Natural killer cell (primary cell): Measurements from ENCODE around the gene ITPKB. TPM values are rescaled to one million over a fixed set of nuclear protein-coding genes. Genes with fewer than 3 reads are reported as not detected.
A peak's percentile ranks its signal among the peaks of the same experiment; 100 is the strongest.
"Not testable (repeated sequence)": the region's sequence is repeated elsewhere in the genome, so short reads cannot be mapped to it uniquely, and the experiment has no call there.

ENCODE experiments used
- ATAC-seq, 3 donors: fragments of 150-1000 bp in 2 of 3; fragments of 200-7000 bp in 1 of 3; cut with Tn5 transposase; 1 replicate in 1 of 3; 2 replicates in 2 of 3; pipeline ENCODE4 v1.10.0; 2021; ENCODE audit warnings: mild to moderate bottlenecking in 2 of 3, moderate library complexity in 2 of 3
- DNase-seq, 2 donors: peaks; one replicate each; pipeline versions ENCODE4 v3.0.0 to v3.0.0-alpha.2; 2013 to 2021; ENCODE audit warnings: mixed read lengths in 1 of 2
- H3K27ac ChIP-seq: one replicate; pipeline ENCODE4 v1.5.1; 2013; ENCODE audit warnings: mild to moderate bottlenecking, low read length
- H3K27me3 ChIP-seq: one replicate; pipeline ENCODE4 v1.6.1; 2013; ENCODE audit warnings: low read length; ENCODE audit not compliant: control insufficient read depth, insufficient read depth
- H3K36me3 ChIP-seq: one replicate; pipeline ENCODE4 v1.6.1; 2013; ENCODE audit warnings: low read length; ENCODE audit not compliant: control insufficient read depth, insufficient read depth
- H3K4me1 ChIP-seq: one replicate; pipeline ENCODE4 v1.6.1; 2013; ENCODE audit warnings: low read length; ENCODE audit not compliant: control insufficient read depth, insufficient read depth
- H3K4me3 ChIP-seq: one replicate; pipeline ENCODE4 v1.5.1; 2013; ENCODE audit warnings: low read length
- H3K9me3 ChIP-seq: one replicate; pipeline ENCODE4 v1.6.1; 2013; ENCODE audit warnings: low read length; ENCODE audit not compliant: control insufficient read depth, insufficient read depth
- H3K27ac Mint-ChIP-seq, 2 donors: one replicate each; pipeline ENCODE4 v1.8.0; 2022; ENCODE audit warnings: mild to moderate bottlenecking in 2 of 2, mixed read lengths in 2 of 2, moderate library complexity in 1 of 2
- H3K27me3 Mint-ChIP-seq, 2 donors: one replicate each; pipeline ENCODE4 v1.8.0; 2022; ENCODE audit warnings: low read depth in 2 of 2, mixed read lengths in 2 of 2
- H3K36me3 Mint-ChIP-seq: one replicate; pipeline ENCODE4 v1.8.0; 2022; ENCODE audit warnings: mixed read lengths
- H3K4me1 Mint-ChIP-seq, 2 donors: one replicate each; pipeline ENCODE4 v1.8.0; 2022; ENCODE audit warnings: mixed read lengths in 2 of 2
- H3K4me3 Mint-ChIP-seq: one replicate; pipeline ENCODE4 v1.8.0; 2022; ENCODE audit warnings: mild to moderate bottlenecking, moderate library complexity, mixed read lengths
- H3K9me3 Mint-ChIP-seq, 2 donors: one replicate each; pipeline ENCODE4 v1.8.0; 2022; ENCODE audit warnings: mixed read lengths in 2 of 2
- CTCF ChIP-seq: fragments of 200-600 bp; IDR thresholded peaks from one replicate; pipeline ENCODE4 v1.8.0; 2022; ENCODE audit warnings: antibody characterized with exemption
- WGBS: methylation state at CpG from one replicate; pipeline ENCODE4 v1.1.7; 2013; ENCODE audit warnings: missing lambda C conversion rate; ENCODE audit not compliant: insufficient coverage; 5-methylcytosine and 5-hydroxymethylcytosine counted together
- intact Hi-C: fragments of 100-400 bp; cut with micrococcal nuclease; formaldehyde crosslinking; loops from one replicate; pipeline ENCODE4 v1.14.2; 2022
- total RNA-seq, 4 donors: library from RNA; stranded (reverse); fragments of 120-200 nt in 1 of 4; gene quantifications; one replicate each; pipeline versions ENCODE4 v1.2.3 to v1.2.4, GENCODE V29; 2013 to 2022

Gene ITPKB
- total RNA-seq, 3 donors from 2014 or later (not counting 1 experiment from before 2014, with no cell fraction given), result 92.2 to 133 (median 99.0) TPM

- Histone ChIP-seq H3K4me1 (peaks cover 46% of the 10 kb centered on the region), H3K36me3 (peaks cover 80% of the 10 kb centered on the region), H3K27me3 (no peaks in the 10 kb centered on the region), H3K4me3 (no peak overlapping the region), H3K27ac (no peak overlapping the region), H3K9me3 (no peaks in the 10 kb centered on the region)
- ATAC-seq (no peak), DNase-seq (no peak)
- no peak overlapping the region for H3K4me3 Mint-ChIP-seq
- no peaks in the 10 kb centered on the region for H3K36me3 Mint-ChIP-seq
- H3K27me3 Mint-ChIP-seq, result no peaks in the 10 kb centered on the region
- intact Hi-C loops, result loop anchor here (5.0 kb wide), 1 partner anchor 38 kb away; no protein-coding TSS in a partner anchor
- H3K4me1 Mint-ChIP-seq, result peaks cover 23 to 33% of the 10 kb centered on the region in 2 donors
- WGBS, result 92% methylated on average over 18 of the region's 18 CpGs
- no peak for TF ChIP-seq CTCF
- peak overlapping the region; percentile 42 to 73 for H3K27ac Mint-ChIP-seq
- H3K9me3 Mint-ChIP-seq, result no peaks in the 10 kb centered on the region
Measured at GRCh38 chr1:226639631-226640061, 99.4 kb downstream of the ITPKB start.

GRCh38 chr1:226639206-226639605 is 99.9 kb downstream of the ITPKB start:
- intact Hi-C loops, H3K27me3 Mint-ChIP-seq, ATAC-seq, H3K36me3 Mint-ChIP-seq, H3K4me3 Mint-ChIP-seq, H3K4me3 ChIP-seq, H3K9me3 Mint-ChIP-seq, H3K27ac ChIP-seq, H3K27me3 ChIP-seq, DNase-seq, H3K9me3 ChIP-seq: not testable (repeated sequence)
- peak overlapping the region; percentile 42 to 73 for H3K27ac Mint-ChIP-seq
- WGBS, result 94% methylated on average over 8 of the region's 8 CpGs
- H3K4me1 Mint-ChIP-seq, result peaks cover 21 to 33% of the 10 kb centered on the region in 2 donors
- peaks cover 46% of the 10 kb centered on the region for H3K4me1 ChIP-seq
- peaks cover 83% of the 10 kb centered on the region for H3K36me3 ChIP-seq

GRCh38 chr1:226638608-226639007 is 100.5 kb downstream of the ITPKB start:
- Histone ChIP-seq H3K27ac (no peak overlapping the region), H3K27me3 (no peaks in the 10 kb centered on the region), H3K9me3 (no peaks in the 10 kb centered on the region), H3K4me1 (peaks cover 46% of the 10 kb centered on the region), H3K4me3 (no peak overlapping the region), H3K36me3 (peaks cover 86% of the 10 kb centered on the region)
- WGBS, result 96% methylated on average over 16 of the region's 16 CpGs
- TF ChIP-seq CTCF, result no peak
- no peaks in the 10 kb centered on the region for H3K27me3 Mint-ChIP-seq
- H3K9me3 Mint-ChIP-seq, result no peaks in the 10 kb centered on the region
- intact Hi-C loops, result no loop called here
- H3K36me3 Mint-ChIP-seq, result no peaks in the 10 kb centered on the region
- ATAC-seq, result no peak
- no peak overlapping the region for H3K4me3 Mint-ChIP-seq
- peaks cover 18 to 29% of the 10 kb centered on the region in 2 donors for H3K4me1 Mint-ChIP-seq
- peak overlapping the region in 1 of 2 donors; percentile 73 for H3K27ac Mint-ChIP-seq
- no peak for DNase-seq

- no peak for TF ChIP-seq CTCF
- H3K9me3 ChIP-seq, result no peaks in the 10 kb centered on the region
- Mint-ChIP-seq H3K4me1 (peaks cover 12 to 24% of the 10 kb centered on the region in 2 donors), H3K27ac (peak overlapping the region; percentile 73 to 74), H3K27me3 (no peaks in the 10 kb centered on the region), H3K4me3 (no peak overlapping the region), H3K36me3 (no peaks in the 10 kb centered on the region), H3K9me3 (no peaks in the 10 kb centered on the region)
- whole genome bisulfite sequencing, result 94% methylated on average over 10 of the region's 10 CpGs
- ATAC-seq (no peak), DNase-seq (no peak)
- no peaks in the 10 kb centered on the region for H3K27me3 ChIP-seq
- H3K4me3 ChIP-seq, result no peak overlapping the region
- intact Hi-C loops, result no loop called here
- peaks cover 90% of the 10 kb centered on the region for H3K36me3 ChIP-seq
- H3K4me1 ChIP-seq, result peaks cover 46% of the 10 kb centered on the region
- H3K27ac ChIP-seq, result no peak overlapping the region
Measured at GRCh38 chr1:226638001-226638601, 101.0 kb downstream of the ITPKB start.
